ENCODE measurements around the gene PIM2.
A peak's percentile ranks its signal among the peaks of the same experiment; 100 is the strongest.

PIM2 gene

GRCh38 chrX:48935301-48935670, 16.5 kb upstream of the PIM2 start:
- no peak for DNase-seq (ENCODE audit: low spot score)

- DNase-seq (ENCODE audit: low spot score), result peak; percentile 61
These were observed 15.9 kb upstream of the PIM2 start for GRCh38 chrX:48934581-48935300.

GRCh38 chrX:48933757-48934156, 14.9 kb upstream of the PIM2 start:
- no peak for DNase-seq (ENCODE audit: low spot score)

GRCh38 chrX:48927736-48928382, 9.0 kb upstream of the PIM2 start:
- no peak for DNase-seq (ENCODE audit: low spot score)

- no peak for DNase-seq (ENCODE audit: low spot score)
These were observed 8.3 kb upstream of the PIM2 start for GRCh38 chrX:48927123-48927522.

GRCh38 chrX:48924270-48924669, 5.4 kb upstream of the PIM2 start:
- DNase-seq (ENCODE audit: low spot score), result no peak

- no peak for DNase-seq (ENCODE audit: low spot score)
These were observed 4.9 kb upstream of the PIM2 start for GRCh38 chrX:48923771-48924170.

- no peak for DNase-seq (ENCODE audit: low spot score)
These were observed 1.9 kb upstream of the PIM2 start for GRCh38 chrX:48920718-48921104.

GRCh38 chrX:48919947-48920717, 1.3 kb upstream of the PIM2 start:
- peak; percentile 50 for DNase-seq (ENCODE audit: low spot score)

GRCh38 chrX:48919360-48919841, 577 bp upstream of the PIM2 start:
- DNase-seq (ENCODE audit: low spot score), result peak; percentile 49

- DNase-seq (ENCODE audit: low spot score), result no peak
These were observed 552 bp downstream of the PIM2 start for GRCh38 chrX:48918301-48918642.

GRCh38 chrX:48917139-48918001, 1.5 kb downstream of the PIM2 start:
- DNase-seq (ENCODE audit: low spot score), result peak; percentile 91

GRCh38 chrX:48914593-48915493, 4.0 kb downstream of the PIM2 start:
- DNase-seq (ENCODE audit: low spot score), result no peak

- DNase-seq (ENCODE audit: low spot score), result no peak
These were observed 5.0 kb downstream of the PIM2 start for GRCh38 chrX:48913605-48914366.

GRCh38 chrX:48911412-48912182, 7.2 kb downstream of the PIM2 start, which contains the start of gene SLC35A2:
TSS of gene SLC35A2 (minus strand) at chrX:48911646. CDS start at chrX:48911636, 10 bp downstream.
- DNase-seq (ENCODE audit: low spot score), result peak; percentile 84

- no peak for DNase-seq (ENCODE audit: low spot score)
These were observed 7.9 kb downstream of the PIM2 start for GRCh38 chrX:48910926-48911411.

GRCh38 chrX:48909703-48910294, 9.0 kb downstream of the PIM2 start:
- no peak for DNase-seq (ENCODE audit: low spot score)

- no peak for DNase-seq (ENCODE audit: low spot score)
These were observed 10.2 kb downstream of the PIM2 start for GRCh38 chrX:48908600-48908999.
